ENCODE measurements around the gene GRM2.

GRM2 gene

DNA sequence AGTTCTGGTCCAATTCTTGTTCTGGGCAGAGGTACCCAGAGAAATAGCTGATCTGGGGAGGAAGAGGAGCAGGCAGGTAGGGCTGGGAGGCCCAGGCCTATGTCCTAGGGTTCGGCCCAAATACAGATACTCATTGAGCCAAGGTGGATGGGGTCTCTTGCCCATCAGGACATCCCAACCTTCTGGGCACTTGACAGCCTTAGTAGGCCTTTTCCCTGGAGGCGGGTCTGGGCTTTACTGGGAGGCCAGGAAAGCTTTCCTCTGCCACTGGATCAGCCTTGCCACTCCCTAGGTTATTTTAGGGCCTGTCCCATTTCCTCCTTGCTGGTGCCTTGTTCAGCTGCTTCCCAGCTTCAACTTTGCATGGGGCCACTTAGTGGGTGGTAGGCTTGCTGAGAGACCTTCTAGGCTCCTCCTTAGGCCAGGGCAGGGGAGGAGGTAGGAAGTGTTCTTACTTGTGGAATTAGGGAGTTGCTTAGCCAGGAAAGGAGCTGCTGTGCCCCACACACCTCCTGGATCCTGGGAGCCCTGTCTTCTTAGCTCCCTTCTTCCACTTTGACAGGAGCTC, 26.1 kb upstream of the GRM2 start:
- no peak for DNase-seq (ENCODE audit: low spot score)
- Histone ChIP-seq H3K27ac (peak overlapping the region in 1 of 2 donors; percentile 42), H3K4me3 (no peak overlapping the region)
- TF ChIP-seq, protein P1, sequence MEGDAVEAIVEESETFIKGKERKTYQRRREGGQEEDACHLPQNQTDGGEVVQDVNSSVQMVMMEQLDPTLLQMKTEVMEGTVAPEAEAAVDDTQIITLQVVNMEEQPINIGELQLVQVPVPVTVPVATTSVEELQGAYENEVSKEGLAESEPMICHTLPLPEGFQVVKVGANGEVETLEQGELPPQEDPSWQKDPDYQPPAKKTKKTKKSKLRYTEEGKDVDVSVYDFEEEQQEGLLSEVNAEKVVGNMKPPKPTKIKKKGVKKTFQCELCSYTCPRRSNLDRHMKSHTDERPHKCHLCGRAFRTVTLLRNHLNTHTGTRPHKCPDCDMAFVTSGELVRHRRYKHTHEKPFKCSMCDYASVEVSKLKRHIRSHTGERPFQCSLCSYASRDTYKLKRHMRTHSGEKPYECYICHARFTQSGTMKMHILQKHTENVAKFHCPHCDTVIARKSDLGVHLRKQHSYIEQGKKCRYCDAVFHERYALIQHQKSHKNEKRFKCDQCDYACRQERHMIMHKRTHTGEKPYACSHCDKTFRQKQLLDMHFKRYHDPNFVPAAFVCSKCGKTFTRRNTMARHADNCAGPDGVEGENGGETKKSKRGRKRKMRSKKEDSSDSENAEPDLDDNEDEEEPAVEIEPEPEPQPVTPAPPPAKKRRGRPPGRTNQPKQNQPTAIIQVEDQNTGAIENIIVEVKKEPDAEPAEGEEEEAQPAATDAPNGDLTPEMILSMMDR (IDR thresholded peaks at IDR 0.05), result no peak

DNA sequence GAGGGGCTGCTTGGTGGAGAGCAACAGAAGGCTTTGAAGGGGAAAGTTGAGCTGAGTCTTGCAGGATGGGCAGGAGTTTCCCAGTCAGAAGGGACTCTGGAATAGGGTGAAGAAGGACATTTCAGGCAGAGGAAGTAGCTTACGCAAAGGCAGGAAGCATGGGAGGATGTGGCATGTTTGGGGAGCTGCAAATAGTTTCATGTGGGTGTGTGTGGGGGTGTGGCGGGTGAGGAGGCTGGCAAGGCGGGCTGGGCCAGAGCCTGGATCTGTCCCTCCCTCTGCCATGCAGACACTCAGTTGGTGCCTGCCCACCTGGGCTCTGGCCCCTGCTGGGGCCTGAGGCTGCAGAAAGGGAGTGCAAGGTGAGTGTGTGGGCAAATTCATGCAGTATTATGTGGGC, 25.4 kb upstream of the GRM2 start:
- H3K27ac ChIP-seq, result no peak overlapping the region
- DNase-seq (ENCODE audit: low spot score), result no peak
- TF ChIP-seq, protein P1 (IDR thresholded peaks at IDR 0.05), result no peak

DNA sequence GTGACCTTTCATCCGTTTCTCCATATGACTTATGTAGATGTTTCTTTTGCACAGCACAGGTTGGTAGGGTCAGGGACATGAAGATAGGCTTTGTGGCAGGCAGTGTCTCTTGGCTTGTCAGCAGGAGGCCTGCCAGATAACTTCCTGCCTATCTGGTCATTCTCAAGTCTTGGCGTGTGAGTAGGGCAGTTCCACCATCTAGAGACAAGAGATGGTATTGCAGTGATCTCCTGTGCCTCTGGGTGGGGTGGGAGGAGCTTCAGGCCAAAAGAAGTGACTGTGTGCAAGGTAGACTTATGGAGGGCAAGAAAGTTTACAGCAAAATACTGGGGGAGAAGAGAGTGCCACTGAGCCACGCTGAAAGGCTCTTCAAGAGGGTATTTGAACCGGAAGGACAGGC, 24.8 kb upstream of the GRM2 start:
- DNase-seq (ENCODE audit: low spot score), result no peak
- Histone ChIP-seq H3K27ac (peak overlapping the region in 1 of 2 donors; percentile 37), H3K4me3 (no peak overlapping the region)
- TF ChIP-seq, protein P1 (IDR thresholded peaks at IDR 0.05), result peak; percentile 40

More for the DNA sequence above, 25.4 kb upstream of the GRM2 start:
- H3K4me3 ChIP-seq, result no peak overlapping the region

DNA sequence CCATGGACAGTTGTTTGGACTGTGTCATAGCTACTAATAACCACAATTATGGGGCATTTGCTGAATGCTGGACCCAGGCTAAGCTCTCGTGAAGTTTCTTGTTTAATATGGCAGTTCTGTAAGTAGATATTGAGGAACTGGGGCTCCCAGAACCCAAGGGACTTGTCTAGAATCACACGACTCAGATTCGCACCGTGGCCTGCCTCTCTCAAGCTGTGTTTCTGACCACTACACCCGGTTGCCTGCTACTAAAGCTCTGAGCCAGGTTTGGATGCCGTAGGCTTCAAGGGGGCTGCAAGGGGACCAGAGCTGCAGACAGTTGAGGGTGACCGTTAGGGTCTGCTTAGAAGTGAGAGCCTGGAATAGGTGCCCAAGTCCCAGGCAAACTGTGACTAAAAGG, 24.3 kb upstream of the GRM2 start:
- peak overlapping the region in 1 of 2 donors; percentile 6 for H3K27ac ChIP-seq
- no peak for DNase-seq (ENCODE audit: low spot score)
- TF ChIP-seq, protein P1 (IDR thresholded peaks at IDR 0.05), result no peak
- H3K4me3 ChIP-seq, result no peak overlapping the region

DNA sequence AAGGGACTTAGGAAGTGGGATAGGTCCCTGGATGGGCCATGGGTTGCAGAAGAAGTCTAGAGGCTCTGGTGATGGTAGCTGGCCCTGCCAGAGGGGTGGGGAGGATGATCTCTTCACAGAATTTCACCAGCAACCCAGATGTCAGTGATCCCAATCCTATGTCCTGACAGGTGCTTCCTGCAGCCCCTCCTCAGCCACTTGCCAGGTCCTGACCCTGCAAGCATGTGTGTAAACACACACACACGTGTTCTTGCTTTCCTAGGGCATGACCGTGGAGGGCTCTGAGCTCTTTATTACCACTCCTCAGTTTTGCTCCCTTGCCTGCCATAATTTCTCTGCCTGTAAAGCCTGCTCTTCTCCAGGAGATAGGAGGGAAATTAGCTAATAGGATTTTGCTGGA, 23.3 kb upstream of the GRM2 start:
- TF ChIP-seq, protein P1 (IDR thresholded peaks at IDR 0.05), result no peak
- no peak for DNase-seq (ENCODE audit: low spot score)
- Histone ChIP-seq H3K4me3 (no peak overlapping the region), H3K27ac (peak overlapping the region in 1 of 2 donors; percentile 62)

DNA sequence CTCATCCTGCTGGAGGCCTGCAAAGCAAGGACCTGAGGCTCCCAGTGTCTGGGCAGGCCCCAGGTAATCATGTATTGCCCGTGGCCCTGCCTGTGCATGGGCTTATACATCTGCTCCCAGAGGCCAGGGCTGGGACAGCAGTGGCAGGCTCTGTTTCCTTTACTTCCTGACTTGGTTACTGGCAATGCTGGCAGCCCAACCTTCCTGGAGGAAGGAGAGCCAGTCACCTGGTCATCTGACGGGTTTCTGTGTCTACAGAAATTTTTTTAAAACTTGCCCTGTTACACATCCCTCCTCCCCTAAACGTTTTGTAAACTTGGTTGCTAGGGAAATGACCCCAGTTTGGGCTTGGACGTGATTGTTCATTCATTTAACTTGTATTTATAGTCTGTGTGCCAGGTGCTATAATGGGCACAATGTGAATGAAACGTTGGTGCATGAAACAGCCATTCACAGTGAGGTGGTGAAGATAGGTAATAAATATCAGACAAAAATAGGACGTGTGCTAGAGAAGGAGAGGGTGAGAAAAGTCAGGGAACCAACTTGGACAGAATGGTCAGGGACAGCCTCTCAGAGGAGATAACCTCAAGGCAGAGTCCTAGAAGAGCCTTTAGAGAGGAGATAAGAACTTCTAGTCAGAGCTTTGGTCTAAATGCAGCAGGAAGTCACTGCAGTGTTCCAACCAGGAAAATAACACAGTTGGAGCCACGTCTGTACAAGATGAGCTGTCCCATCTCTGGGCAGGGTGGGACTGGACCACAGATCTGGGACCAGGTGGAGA, 21.7 kb upstream of the GRM2 start:
- H3K27ac ChIP-seq, result peak overlapping the region in 1 of 2 donors; percentile 74
- H3K4me3 ChIP-seq, result no peak overlapping the region
- TF ChIP-seq, protein P1 (IDR thresholded peaks at IDR 0.05), result no peak
- DNase-seq (ENCODE audit: low spot score), result no peak

DNA sequence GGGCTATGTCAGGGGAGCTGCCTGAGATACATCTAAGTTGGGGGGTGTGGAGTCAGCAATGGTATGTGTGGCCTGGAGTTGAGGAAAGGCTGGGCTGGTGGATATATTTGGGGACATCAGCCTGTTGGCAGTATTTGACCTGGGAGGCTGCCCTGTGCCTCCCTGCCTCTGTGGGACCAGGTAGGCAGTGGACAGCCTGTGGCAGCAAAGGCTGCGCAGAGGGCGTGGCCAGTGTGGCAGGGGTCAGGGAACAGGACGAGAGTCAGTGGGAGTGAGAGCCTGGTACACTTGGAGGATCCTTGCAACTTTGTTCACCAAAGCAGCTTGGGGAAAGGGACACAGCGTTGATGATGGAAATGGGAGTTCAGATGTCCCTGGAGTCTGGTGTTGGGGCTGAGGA, 20.8 kb upstream of the GRM2 start:
- no peak overlapping the region for H3K4me3 ChIP-seq
- TF ChIP-seq, protein P1 (IDR thresholded peaks at IDR 0.05), result no peak
- H3K27ac ChIP-seq, result peak overlapping the region; percentile 12 to 74
- no peak for DNase-seq (ENCODE audit: low spot score)
